Mucosa of stomach (tissue), 1 donor: ENCODE measurements around the gene SORBS1.

Experiments
- H3K27me3 ChIP-seq: one replicate; pipeline ENCODE4 v1.7.0; 2013; ENCODE audit warnings: mild to moderate bottlenecking, low read length; ENCODE audit not compliant: control insufficient read depth, insufficient read depth
- H3K36me3 ChIP-seq: one replicate; pipeline ENCODE4 v1.7.0; 2013; ENCODE audit warnings: low read length; ENCODE audit not compliant: control insufficient read depth, insufficient read depth
- H3K4me1 ChIP-seq: one replicate; pipeline ENCODE4 v1.7.0; 2013; ENCODE audit warnings: mild to moderate bottlenecking, low read length; ENCODE audit not compliant: control insufficient read depth, insufficient read depth
- H3K4me3 ChIP-seq: one replicate; pipeline ENCODE4 v1.7.0; 2013; ENCODE audit warnings: low read length
- H3K9ac ChIP-seq: one replicate; pipeline ENCODE4 v1.7.0; 2013; ENCODE audit warnings: mild to moderate bottlenecking, low read length, moderate library complexity
- H3K9me3 ChIP-seq: one replicate; pipeline ENCODE4 v1.7.0; 2013; ENCODE audit warnings: mild to moderate bottlenecking, low read length, moderate library complexity; ENCODE audit not compliant: control insufficient read depth
- donor health status: Pancreatic carcinoma.

The SORBS1 gene

DNA sequence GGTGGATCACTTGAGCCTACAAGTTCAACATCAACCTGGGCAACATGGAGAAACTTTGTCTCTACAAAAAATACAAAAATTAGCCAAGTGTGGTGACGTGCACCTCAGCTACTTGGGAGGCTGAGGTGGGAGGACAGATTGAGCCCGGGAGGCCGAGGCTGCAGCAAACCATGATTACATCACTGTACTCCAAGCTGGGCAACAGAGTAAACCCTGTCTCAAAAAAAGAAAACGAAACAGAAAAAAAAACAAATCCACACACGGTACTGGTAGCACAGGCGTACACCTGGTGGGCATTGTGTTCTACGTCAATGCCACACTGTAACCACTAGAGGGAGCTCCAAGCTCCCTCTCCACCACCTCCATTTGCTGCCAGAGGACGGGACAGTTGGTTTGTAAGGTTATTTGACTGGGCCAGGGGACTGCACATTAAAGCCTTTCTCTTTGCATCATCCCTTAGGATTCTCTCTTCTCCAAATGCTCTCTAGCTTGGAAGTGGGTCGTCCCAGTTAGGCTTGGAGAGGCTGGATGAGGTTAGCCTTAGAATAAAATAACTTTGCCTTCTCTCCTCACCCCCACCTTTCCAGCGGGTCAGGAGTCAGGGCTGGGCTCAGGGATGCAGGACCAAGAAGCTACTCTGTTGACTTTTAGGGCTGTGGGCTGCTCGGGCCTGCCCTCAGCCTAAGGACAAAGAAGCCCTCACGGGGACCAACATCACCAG lies 130.8 kb downstream of the SORBS1 start:
- H3K9ac ChIP-seq = no peak overlapping the region
- H3K4me1 ChIP-seq = peaks cover 15% of the 10 kb centered on the region
- H3K27me3 ChIP-seq = no peaks in the 10 kb centered on the region
- H3K4me3 ChIP-seq = no peak overlapping the region
- H3K9me3 ChIP-seq = no peaks in the 10 kb centered on the region
- peaks cover 6% of the 10 kb centered on the region for H3K36me3 ChIP-seq

DNA sequence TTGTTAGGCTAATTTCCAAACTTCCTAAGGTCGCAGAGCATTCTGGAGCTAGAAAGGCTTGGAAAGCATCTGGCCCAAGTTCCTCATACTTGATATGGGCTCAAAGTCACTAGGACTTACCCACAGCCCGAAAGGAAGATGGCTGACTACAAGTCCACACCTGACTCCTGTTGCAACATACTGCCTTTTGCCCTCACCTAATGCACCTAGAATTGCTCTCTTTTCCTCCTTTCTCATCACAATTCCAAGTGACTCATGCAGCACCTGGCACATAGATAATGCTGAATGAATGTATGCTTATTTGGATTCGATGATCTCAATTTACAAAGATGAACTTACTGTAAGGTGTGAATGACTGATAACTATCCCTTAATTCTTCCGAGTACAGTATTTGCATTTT lies 131.5 kb downstream of the SORBS1 start:
- no peaks in the 10 kb centered on the region for H3K9me3 ChIP-seq
- H3K4me3 ChIP-seq = no peak overlapping the region
- H3K36me3 ChIP-seq = peaks cover 6% of the 10 kb centered on the region
- H3K4me1 ChIP-seq = peaks cover 15% of the 10 kb centered on the region
- no peak overlapping the region for H3K9ac ChIP-seq
- H3K27me3 ChIP-seq = no peaks in the 10 kb centered on the region

DNA sequence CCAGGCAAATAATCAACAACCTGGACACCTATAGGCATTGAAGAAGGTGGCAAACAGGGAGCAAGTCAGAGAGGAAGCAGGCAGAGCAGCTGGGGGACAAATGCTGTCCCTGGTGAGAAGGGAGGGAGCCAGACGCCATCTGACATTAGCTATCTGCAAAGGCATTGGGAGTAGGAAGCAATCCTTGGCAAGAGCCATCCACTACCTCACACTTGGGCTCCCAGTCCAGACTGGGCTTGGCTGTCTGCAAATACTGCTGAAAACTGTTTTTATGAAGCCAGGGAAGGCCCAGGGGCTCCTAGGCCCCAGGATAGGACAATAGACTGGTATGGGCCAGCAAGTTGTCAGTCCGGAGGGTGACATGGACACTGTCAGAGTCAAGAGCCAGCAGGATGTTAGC lies 132.5 kb downstream of the SORBS1 start:
- H3K4me1 ChIP-seq = peaks cover 19% of the 10 kb centered on the region
- H3K9me3 ChIP-seq = no peaks in the 10 kb centered on the region
- H3K27me3 ChIP-seq = no peaks in the 10 kb centered on the region
- H3K4me3 ChIP-seq = no peak overlapping the region
- peak overlapping the region; percentile 4 for H3K9ac ChIP-seq
- peaks cover under 1% of the 10 kb centered on the region for H3K36me3 ChIP-seq

DNA sequence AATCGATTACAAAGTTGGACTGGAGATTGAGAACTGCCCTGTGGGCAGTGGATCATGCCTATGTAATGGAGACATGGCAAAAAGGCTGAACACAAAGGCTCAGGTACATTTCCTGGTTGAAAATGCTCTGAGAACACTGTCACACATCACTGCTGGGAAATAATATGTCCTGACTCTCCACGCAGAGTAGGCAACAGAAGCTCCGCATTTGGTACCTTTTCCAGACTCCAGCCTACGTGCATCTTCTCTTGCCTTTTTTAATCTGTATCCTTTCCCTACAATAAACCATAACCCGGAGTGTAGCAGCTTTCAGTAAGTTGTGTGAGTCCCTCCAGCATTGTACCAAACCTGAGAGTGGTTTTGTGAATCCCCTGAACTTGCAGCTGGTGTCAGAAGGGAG lies 134.7 kb downstream of the SORBS1 start:
- Histone ChIP-seq H3K27me3 (no peaks in the 10 kb centered on the region), H3K36me3 (no peaks in the 10 kb centered on the region), H3K9ac (no peak overlapping the region), H3K9me3 (no peaks in the 10 kb centered on the region), H3K4me3 (no peak overlapping the region), H3K4me1 (peaks cover 20% of the 10 kb centered on the region)

DNA sequence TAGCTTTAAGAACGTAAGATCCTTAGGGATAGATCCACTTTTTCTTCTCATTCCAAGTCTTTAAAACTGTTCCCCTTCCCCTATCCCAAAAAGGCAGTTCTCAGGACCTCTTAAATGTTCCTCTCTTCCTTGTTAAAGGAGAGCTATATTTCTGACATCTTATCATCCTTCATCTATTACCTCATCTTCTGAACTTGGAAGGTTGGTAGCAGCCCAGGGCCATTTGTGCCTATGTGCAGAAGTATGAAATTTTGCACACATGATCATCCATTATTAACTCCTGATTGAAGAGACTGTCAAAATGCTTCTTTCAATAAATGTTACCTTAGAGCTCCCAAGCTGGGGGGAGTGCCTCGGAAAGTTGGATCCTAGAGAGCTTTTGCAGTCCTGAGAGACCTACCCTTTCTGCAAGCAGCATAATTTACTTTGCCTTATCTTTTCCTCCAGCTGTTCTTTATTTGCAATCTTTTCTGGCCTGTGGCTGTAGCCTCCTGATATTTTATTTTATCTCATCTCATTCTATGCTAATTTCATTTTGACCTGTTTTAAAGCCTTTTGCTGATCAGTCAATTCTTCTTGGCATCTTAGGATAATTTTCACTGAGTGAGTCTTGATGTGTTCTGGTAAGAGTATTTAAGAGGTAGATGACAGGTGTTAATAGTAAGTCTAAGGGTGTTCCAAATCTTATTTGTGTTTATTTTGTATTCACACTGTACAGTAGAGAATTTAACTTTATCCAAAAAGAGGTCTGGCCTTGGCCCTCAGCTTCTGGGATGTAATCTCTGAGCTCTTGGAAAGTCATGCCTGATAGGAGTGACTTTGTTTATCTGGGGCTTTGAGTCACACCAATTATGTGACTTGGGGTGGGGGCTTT lies 135.3 kb downstream of the SORBS1 start:
- Histone ChIP-seq H3K27me3 (no peaks in the 10 kb centered on the region), H3K9ac (no peak overlapping the region), H3K36me3 (no peaks in the 10 kb centered on the region), H3K4me3 (no peak overlapping the region), H3K4me1 (peaks cover 20% of the 10 kb centered on the region), H3K9me3 (no peaks in the 10 kb centered on the region)

DNA sequence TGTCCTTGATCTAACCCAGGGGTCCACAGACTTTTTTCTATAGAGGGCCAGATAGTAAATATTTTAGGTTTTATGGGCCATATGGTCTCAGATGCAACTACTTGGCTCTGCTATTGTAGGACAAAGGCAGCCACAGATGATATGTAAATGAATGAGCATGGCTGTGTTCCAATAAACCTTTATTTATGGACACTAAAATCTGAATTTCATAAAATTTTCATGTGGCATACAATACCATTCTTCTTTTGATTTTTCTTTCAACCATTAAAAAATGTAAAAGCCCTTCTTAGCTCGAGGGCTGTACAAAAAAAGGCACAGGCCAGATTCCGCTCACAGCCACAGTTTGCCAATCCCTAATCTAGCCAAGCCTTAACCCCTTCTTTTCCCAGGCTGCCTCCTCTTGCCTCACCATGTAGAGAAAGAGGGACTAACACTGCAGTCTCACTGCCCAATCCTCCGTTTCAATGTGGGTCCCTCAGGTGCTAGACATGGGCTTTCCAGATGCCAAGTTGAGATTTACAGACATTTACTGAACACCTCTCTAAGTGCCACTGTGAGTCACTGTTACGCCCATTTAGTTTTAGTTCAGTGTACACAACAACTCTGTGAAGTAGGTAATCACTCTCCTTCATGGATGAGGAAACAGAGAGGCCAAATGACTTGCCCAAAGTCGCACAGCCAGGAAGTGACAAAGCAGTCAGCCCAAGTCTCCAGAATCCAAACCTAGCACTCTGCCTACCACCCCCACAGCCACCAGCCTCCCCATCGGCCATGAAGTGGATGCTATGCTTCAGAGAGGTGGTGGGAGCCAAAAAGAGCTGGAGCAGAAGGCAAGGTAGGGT lies 137.8 kb downstream of the SORBS1 start:
- Histone ChIP-seq H3K36me3 (no peaks in the 10 kb centered on the region), H3K9ac (peak overlapping the region; percentile 8)

DNA sequence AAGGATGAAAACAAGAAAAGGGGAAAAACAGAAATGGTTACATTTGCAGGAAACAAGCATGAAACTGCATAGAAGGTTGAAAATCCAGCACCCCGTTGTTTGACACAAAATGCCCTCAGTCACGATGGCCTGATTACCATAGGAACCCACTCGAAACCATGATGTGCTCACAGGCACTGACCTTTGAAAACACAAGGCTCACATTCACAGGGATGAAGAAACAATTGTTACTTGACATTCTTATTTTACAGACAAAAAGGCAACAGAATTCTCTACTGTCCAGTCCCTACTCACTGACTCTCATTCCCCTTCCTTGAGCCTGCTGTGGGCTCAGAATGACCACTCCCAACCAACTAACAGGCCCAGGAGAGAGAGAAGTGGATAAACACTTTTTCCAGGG lies 138.9 kb downstream of the SORBS1 start:
- peaks cover 20% of the 10 kb centered on the region for H3K4me1 ChIP-seq
- H3K4me3 ChIP-seq = no peak overlapping the region
- H3K9me3 ChIP-seq = no peaks in the 10 kb centered on the region
- no peaks in the 10 kb centered on the region for H3K36me3 ChIP-seq
- H3K27me3 ChIP-seq = no peaks in the 10 kb centered on the region
- H3K9ac ChIP-seq = no peak overlapping the region

More for the DNA sequence above, 137.8 kb downstream of the SORBS1 start:
- no peaks in the 10 kb centered on the region for H3K9me3 ChIP-seq
- H3K27me3 ChIP-seq = no peaks in the 10 kb centered on the region
- no peak overlapping the region for H3K4me3 ChIP-seq
- H3K4me1 ChIP-seq = peaks cover 20% of the 10 kb centered on the region

DNA sequence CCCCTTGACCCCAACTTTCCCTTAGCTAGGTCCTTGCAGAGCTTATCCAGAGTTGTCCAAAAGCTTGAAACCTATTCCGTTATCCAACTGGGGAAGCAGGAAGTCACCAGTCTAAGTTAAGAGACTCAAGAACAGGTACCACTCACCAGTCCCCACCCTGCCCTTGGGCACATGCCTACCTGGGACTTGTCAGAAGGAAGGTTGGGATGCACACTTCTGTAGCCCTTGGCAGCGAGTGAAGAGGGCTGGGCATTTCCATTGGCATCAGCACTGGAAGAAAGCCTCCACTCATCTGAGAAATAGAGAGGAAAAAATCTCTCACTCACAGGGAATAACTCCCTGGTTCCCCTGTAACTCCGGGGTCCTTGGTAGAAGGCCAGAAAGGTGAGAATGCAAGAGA lies 139.4 kb downstream of the SORBS1 start:
- Histone ChIP-seq H3K9me3 (no peaks in the 10 kb centered on the region), H3K4me3 (no peak overlapping the region), H3K27me3 (no peaks in the 10 kb centered on the region), H3K36me3 (no peaks in the 10 kb centered on the region), H3K9ac (no peak overlapping the region), H3K4me1 (peaks cover 18% of the 10 kb centered on the region)

DNA sequence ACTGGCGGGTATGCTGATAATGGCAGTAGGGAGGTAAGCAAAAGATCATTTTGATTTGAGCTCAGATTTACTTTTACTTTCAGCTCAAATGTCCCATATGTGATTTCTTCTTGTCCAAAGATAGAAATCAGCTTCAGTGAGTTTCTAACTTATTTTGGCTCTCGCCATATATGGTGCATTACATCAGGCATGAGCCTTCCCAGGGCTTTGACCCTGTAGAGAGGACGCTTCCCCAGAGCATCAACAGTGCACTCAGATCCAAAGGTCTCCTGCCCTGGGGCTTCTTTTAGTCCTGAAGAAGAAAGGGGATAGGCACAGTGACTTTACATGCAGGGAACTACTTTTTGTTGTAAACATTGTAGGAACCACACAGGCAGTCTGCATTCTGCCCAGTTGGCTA lies 141.8 kb downstream of the SORBS1 start:
- H3K36me3 ChIP-seq = no peaks in the 10 kb centered on the region
- peaks cover 5% of the 10 kb centered on the region for H3K4me1 ChIP-seq
- H3K27me3 ChIP-seq = no peaks in the 10 kb centered on the region
- H3K4me3 ChIP-seq = no peak overlapping the region
- no peak overlapping the region for H3K9ac ChIP-seq
- no peaks in the 10 kb centered on the region for H3K9me3 ChIP-seq

DNA sequence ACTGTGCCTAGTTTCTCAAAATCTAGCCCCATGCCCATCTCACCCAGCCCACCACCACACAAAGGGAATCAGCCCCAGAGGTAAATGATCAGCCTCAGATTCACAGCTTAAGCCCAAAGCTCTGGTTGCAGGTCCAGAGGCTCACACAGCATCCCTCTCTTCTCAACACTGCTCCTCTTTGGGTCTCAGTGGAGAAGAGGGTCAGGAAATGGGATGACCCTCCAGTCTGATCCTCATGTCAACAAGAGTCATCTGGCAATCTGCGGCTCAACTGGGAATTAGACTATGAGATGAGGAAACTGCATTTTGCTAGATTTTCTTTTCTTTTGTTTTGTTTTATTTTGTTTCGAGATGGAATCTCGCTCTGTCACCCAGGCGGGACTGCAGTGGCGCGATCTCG lies 144.2 kb downstream of the SORBS1 start:
- no peaks in the 10 kb centered on the region for H3K9me3 ChIP-seq
- no peaks in the 10 kb centered on the region for H3K36me3 ChIP-seq
- no peak overlapping the region for H3K9ac ChIP-seq
- H3K27me3 ChIP-seq = no peaks in the 10 kb centered on the region
- no peak overlapping the region for H3K4me3 ChIP-seq
- H3K4me1 ChIP-seq = no peaks in the 10 kb centered on the region

DNA sequence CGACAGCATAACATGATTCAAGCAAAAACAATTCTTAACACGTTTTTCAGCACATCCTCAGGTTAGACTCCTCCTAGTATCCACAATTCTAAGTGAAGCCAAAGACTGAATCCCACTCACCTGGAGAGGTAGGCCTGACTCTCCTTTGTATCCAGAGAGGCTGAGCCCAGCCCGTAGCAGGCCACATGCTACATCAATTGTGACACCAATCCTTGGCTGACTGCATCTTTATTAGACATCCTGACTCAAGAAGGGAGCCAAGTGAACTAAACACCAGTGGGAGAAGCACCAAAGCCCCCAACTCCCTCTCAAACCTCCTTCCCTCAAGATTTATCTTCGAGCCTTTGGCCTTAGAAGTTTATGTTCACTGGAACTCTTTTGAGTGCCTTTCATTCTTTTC lies 144.9 kb downstream of the SORBS1 start:
- Histone ChIP-seq H3K36me3 (no peaks in the 10 kb centered on the region), H3K4me1 (no peaks in the 10 kb centered on the region), H3K4me3 (no peak overlapping the region), H3K27me3 (no peaks in the 10 kb centered on the region), H3K9ac (no peak overlapping the region), H3K9me3 (no peaks in the 10 kb centered on the region)

DNA sequence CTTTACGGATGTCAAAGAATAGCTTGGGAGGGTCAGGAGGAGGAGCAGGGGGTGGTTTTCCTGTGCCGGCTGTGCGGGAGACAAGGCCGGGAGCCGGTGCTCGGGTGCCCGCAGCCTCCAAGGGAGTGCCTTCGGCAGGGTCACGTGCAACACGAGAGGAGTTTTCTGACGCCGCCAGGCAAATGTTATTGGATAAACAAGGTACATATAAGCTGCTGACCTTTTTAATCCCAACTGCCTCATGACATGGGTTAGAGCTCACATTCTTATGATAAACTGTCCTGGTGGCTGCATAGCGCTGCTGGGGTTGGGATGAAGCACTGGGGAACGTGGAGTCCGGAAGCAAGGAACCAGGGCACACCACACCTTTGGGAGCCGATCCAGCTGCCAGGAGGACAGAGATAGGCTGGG lies 145.5 kb downstream of the SORBS1 start:
- Histone ChIP-seq H3K27me3 (no peaks in the 10 kb centered on the region), H3K9me3 (no peaks in the 10 kb centered on the region), H3K9ac (no peak overlapping the region), H3K4me3 (no peak overlapping the region), H3K36me3 (no peaks in the 10 kb centered on the region), H3K4me1 (no peaks in the 10 kb centered on the region)
